GM19395 (cell line): ENCODE data around the gene ENTREP1.
"Not testable (repeated sequence)": the region's sequence is repeated elsewhere in the genome, so short reads cannot be mapped to it uniquely, and the experiment has no call there.

Source experiments
- ATAC-seq: cut with Tn5 transposase; IDR thresholded peaks from one replicate; pipeline ENCODE4 v1.9.1; 2021; ENCODE audit warnings: mild to moderate bottlenecking, moderate library complexity; ENCODE audit not compliant: unreplicated experiment

ENTREP1 gene

GRCh38 chr9:69324549-69325401, at the start of gene ENTREP1:
TSS of gene ENTREP1 (plus strand) at chr9:69325215. CDS start at chr9:69325310, 95 bp downstream.
- ATAC-seq = no peak

GRCh38 chr9:69276775-69277174, 48.2 kb upstream of the ENTREP1 start:
- no peak for ATAC-seq

GRCh38 chr9:69279084-69279731, 45.8 kb upstream of the ENTREP1 start:
- ATAC-seq = peak; percentile 91

DNA sequence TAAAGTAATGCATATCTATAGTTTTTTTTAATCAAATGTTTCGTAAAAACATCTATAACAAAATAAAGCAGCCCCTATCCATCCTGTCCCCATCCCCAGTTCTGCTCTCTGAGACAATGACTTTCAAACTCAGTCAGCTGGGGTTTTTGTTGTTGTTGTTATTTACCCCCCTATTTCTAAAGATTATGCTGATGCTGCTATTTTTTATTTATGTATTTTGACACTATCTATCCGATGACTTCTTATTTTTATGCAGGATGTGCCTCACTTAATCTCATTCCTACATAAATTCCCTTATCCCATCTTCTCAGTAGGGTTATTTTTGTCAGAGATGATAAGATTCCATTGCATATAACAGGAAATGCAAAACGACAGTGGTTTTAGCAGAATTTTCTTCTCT, 45.3 kb upstream of the ENTREP1 start:
- peak; percentile 16 for ATAC-seq

GRCh38 chr9:69283003-69283402, 42.0 kb upstream of the ENTREP1 start:
- ATAC-seq = no peak

DNA sequence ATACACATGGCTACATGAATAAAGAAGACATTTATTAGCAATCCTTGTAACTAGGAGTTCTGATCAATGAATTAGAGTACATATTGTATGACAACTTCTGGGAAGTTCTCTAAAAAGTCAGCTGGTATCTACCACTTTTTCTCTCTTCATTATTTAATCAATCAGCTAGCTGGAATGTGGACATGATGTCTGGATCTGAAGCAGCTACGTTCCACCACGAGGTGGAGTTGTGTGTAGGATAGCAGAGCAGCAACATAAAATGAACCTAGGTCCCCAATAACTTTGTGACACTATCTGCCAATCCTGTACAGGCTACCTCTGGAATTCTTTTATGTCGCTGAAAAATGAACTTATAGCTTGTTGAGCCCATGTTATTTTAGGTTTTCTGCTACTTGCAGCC, 32.9 kb upstream of the ENTREP1 start:
- ATAC-seq = no peak

DNA sequence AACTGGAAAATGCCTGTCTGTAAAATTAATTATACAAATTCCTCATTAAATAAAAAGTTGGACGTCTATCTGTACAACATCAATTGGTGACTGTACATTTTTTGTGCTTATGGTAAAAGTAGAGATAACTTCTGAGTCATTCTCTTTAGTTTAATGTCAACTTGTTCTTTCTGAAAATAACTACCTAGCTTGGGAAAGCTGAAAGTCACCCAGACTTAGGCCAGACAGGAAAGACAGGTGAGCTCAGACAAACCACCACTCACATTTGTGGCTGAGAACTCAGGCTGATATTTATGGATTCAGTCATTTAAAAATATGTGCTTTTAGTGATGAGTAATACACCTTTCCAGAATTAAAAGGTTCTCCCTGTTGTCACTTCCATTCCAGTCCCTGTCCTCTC, 31.9 kb upstream of the ENTREP1 start:
- ATAC-seq = no peak

DNA sequence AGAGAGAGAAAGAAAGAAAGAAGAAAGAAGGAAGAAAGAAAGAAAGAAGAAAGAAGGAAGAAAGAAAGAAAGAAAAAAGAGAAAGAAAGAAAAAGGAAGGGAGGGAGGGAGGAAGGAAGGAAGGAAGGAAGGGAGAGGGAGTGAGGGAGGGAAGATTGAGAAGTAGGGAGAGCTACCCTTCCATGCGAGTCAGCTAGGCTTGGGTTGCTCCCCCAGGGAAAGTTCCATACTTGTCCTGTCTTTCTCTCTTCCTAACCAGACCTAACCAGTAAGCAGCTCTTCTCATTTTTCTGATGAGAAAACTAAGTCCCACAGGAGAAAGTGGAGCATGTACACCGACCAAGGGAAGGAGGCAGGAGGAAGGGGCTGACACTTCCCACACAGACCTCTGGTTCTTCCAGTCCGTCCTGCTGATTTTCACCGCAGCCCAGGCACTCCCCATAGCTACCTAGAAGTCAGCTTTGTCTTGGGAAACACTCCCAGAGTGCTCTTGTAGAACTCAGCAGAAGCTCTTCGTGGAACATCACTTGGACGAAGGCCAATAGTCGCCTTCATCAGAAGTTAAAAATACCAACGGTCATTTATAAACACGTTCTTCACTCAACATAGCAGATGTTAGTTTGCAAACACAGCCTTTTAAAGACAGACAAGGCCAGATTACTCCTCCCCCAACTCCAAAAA, 29.0 kb upstream of the ENTREP1 start:
- no peak for ATAC-seq

GRCh38 chr9:69297300-69297980, 27.6 kb upstream of the ENTREP1 start:
- no peak for ATAC-seq

- ATAC-seq = no peak
Measured at GRCh38 chr9:69299315-69299714, 25.7 kb upstream of the ENTREP1 start.

DNA sequence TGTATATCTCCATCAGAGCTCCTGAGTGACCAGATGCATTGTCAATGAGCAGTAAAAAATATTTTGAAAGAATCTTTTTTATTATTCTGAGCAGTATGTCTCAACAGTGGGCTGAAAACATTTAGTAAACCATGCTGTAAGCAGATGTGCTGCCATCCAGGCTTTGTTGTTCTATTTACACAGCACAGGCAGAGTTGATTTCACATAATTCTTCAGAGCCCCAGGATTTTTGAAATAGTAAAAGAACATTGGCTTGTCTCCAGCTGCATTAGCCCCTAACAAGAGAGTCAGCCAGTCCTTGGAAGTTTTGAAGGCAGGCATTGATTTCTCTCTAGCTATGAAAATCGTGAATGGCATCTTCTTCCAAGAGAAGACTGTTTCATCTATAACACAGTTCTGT, 25.2 kb upstream of the ENTREP1 start:
- ATAC-seq = no peak

DNA sequence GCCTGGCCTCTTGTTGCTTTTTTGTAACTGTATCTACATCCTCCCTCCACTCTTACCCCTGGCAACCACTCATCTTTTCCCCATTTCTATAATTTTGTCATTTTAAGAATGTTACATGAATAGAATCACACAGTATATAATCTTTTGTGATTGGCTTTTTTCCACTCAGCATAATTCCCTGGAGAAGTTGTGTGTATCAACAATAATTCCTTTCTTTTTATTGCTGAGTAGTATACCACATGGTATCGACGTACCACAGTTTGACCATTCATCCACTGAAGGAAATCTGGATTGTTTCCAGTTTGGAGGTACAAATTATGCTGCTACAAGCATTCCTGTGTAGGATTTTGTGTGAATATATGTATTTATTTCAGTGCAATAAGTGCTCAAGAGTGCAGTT, 21.7 kb upstream of the ENTREP1 start:
- ATAC-seq = no peak

DNA sequence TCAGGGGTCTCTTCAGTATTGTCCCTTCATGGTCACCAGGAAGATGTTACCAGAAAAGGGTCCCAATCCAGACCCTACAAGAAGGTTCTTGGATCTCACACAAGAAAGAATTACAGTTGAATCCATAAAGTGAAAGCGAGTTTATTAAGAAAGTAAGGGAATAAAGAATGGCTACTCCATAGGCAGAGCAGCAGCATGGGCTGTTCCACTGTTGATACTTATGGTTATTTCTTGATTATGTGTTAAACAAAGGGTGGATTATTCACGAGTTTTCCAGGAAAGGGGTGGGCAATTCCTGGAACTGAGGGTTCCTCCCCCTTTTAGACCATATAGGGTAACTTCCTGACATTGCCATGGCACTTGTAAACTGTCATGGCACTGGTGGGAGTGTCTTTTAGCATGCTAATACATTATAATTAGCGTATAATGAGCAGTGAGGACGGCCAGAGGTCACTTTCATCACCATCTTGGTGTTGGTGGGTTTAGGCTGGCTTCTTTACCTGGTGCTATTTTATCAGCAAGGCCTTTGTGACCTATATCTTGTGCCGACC, 18.0 kb upstream of the ENTREP1 start:
- ATAC-seq = not testable (repeated sequence)

DNA sequence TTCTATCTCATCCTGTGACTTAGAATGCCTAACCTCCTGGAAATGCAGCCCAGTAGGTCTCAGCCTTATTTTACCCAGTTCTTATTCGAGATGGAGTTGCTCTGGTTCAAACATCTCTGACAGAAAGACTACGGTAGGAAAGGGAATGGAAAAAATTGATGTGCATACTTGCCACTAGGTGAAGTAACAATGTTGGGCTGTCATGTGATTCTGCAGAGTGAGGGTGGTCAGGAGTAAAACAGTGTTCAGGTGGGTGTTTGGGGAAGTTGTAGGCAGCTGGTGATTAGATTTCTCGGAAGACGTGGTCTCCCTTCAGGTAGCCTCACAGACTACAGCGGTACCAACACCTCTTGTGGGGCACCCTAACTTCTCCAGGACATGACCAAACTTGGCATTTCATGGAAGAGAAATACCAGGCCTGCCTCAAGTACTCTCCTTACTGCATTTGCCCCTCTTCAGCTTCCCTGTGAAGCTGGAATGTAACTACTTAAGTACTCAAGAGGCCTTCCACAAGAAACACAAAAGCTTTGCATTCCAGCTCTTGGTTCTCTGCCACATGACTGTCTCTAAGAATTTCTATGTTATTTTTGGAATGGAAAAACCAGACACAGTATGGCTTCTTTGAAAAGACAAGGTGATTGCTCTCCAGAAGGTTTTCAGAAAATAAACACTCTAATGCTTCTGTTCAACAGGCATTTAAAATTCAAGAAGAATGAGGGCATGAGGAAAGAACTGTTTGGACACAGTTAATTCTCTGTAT, 17.4 kb upstream of the ENTREP1 start:
- ATAC-seq = no peak

- ATAC-seq = no peak
Measured at GRCh38 chr9:69308206-69308931, 16.6 kb upstream of the ENTREP1 start.

- no peak for ATAC-seq
Measured at GRCh38 chr9:69313175-69313574, 11.8 kb upstream of the ENTREP1 start.

- ATAC-seq = no peak
Measured at GRCh38 chr9:69314547-69314946, 10.5 kb upstream of the ENTREP1 start.

DNA sequence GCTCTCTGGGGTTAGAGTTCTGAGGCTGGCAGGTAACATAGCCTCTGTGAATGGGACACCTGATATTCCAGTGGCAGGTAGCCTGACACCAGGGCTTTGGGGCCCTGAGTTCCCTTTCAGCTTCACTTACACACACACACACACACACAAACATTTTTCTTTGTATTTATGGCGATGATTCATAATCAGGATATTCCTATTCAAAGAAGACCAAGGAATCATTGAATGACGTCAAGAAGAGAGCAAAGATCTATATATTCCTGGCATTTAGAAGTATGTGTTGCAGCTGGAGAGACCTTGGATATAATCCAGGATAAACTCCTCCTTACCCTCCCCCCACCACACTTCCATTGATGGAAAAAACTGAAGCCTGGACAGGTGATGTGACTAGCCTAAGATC, 7.9 kb upstream of the ENTREP1 start:
- no peak for ATAC-seq

GRCh38 chr9:69317894-69318293, 7.1 kb upstream of the ENTREP1 start:
- ATAC-seq = peak; percentile 88
